ENCODE results near the gene DERA. TPM values are rescaled to one million over a fixed set of nuclear protein-coding genes. Genes with fewer than 3 reads are reported as not detected.

Gene DERA
- total RNA-seq, 1 experiment from 2014 or later, result 67.6 TPM

DNA sequence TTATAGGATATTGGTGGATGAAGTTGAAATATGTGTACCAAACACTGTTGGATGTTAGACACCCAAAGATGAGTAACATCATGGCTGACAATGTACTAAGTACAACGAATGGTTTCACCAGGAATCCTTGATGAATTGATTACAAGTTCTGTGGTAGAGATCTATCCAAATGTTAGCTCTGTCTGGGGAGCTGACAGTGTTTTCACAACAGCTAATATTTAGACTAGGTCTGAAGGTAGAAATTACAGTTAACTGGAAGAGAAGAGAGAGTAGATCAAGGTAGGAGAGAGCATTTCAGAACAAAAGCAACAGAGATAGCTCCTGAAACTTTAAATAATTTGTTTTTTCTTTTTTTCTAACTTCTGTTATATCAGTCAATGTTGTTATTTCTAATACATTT is 44.9 kb downstream of the DERA start:
- H2AFZ ChIP-seq, result peak overlapping the region; percentile 40; the same call in 1 of the 2 replicates
- CTCF ChIA-PET, result no interaction called here

DNA sequence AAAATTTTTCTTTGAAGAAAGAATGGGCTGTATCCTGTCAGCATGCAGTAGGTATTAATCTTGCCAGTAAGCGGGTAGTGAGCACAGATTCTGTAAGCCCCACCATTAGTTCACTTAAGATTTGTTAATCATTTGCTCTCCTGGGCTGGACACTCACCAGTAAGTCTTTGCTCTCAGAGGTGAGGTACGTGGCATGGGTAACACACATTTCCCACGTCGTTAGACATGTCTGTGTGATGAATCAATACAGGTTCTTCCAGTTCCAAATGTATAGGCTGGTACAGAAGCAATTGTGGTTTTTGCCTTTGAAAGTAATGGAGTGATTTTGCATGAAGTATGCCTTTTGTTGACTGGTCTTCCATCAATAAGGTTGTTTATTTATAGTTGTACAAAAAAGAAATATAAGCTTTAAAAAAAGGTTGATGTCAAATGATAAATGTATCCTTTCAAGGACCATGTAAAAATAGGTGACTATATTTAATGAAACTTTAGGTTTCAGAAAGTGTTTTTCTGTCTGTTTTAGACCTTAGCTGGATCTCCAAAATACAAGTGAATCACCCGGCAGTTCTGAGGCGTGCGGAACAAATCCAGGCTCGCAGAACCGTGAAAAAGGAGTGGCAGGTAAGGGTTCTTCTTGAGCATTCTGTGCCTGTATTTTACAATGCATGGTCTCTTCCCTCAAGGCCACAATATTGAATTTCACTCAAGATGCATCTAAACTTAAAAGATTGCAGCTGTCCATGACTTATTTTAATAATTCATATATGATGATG is 45.5 kb downstream of the DERA start:
- intact Hi-C loops (cut with micrococcal nuclease; ENCODE audit: unreplicated experiment), result loop anchor here (1.0 to 2.0 kb wide), 3 partner anchors 22 to 392 kb away; partner anchors contain the start of gene DERA
- Histone ChIP-seq H4K20me1 (ENCODE audit: insufficient read depth) (no peaks in the 10 kb centered on the region), H3K9me3 (ENCODE audit: insufficient read depth, low read depth) (0 out of 2 replicates have a peak, but pooled peaks cover 4% of the 10 kb centered on the region), H3K9me2 (ENCODE audit: insufficient read depth) (no peaks in the 10 kb centered on the region), H3K4me2 (peak overlapping the region; percentile 43), H3K27me3 (ENCODE audit: insufficient read depth, low read depth) (no peaks in the 10 kb centered on the region), H3K27ac (peak overlapping the region; percentile 93), H3K4me3 (peak overlapping the region; percentile 22; the same call in 1 of the 2 replicates), H3K4me1 (replicated peaks; ENCODE audit: insufficient read depth) (peaks cover 33% of the 10 kb centered on the region), H3F3A (ENCODE audit: insufficient read depth, low read depth) (peaks cover 17% of the 10 kb centered on the region), H3K36me3 (ENCODE audit: low read depth) (peaks cover 10% of the 10 kb centered on the region; the same call in 1 of the 2 replicates), H2AFZ (no peak overlapping the region), H3K79me2 (ENCODE audit: low read depth) (no peaks in the 10 kb centered on the region)
- BruUV-seq (replicated peaks), result no TSS peak
- no peak for TF ChIP-seq EZH2 (IDR thresholded peaks at IDR 0.05; ENCODE audit: low read depth)
- TF ChIP-seq, protein P1, sequence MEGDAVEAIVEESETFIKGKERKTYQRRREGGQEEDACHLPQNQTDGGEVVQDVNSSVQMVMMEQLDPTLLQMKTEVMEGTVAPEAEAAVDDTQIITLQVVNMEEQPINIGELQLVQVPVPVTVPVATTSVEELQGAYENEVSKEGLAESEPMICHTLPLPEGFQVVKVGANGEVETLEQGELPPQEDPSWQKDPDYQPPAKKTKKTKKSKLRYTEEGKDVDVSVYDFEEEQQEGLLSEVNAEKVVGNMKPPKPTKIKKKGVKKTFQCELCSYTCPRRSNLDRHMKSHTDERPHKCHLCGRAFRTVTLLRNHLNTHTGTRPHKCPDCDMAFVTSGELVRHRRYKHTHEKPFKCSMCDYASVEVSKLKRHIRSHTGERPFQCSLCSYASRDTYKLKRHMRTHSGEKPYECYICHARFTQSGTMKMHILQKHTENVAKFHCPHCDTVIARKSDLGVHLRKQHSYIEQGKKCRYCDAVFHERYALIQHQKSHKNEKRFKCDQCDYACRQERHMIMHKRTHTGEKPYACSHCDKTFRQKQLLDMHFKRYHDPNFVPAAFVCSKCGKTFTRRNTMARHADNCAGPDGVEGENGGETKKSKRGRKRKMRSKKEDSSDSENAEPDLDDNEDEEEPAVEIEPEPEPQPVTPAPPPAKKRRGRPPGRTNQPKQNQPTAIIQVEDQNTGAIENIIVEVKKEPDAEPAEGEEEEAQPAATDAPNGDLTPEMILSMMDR (conservative IDR thresholded peaks at IDR 0.05), result no peak
- DNase-seq, result peak; percentile 66 to 98
- ChIA-PET POLR2A (ENCODE audit: unreplicated experiment) (no interaction called here), CTCF (no interaction called here)

More for the DNA sequence above, 44.9 kb downstream of the DERA start:
- POLR2A ChIA-PET (ENCODE audit: unreplicated experiment), result no interaction called here
- no peaks in the 10 kb centered on the region for H3K27me3 ChIP-seq (ENCODE audit: insufficient read depth, low read depth)
- DNase-seq, result no peak
- TF ChIP-seq, protein P1 (conservative IDR thresholded peaks at IDR 0.05), result no peak
- no peak for TF ChIP-seq EZH2 (IDR thresholded peaks at IDR 0.05; ENCODE audit: low read depth)
- no TSS peak for BruUV-seq (replicated peaks)
- peaks cover 10% of the 10 kb centered on the region; the same call in 1 of the 2 replicates for H3K36me3 ChIP-seq (ENCODE audit: low read depth)
- H3K79me2 ChIP-seq (ENCODE audit: low read depth), result no peaks in the 10 kb centered on the region
- H3K9me2 ChIP-seq (ENCODE audit: insufficient read depth), result no peaks in the 10 kb centered on the region
- peak overlapping the region; percentile 93 for H3K27ac ChIP-seq
- H3K4me1 ChIP-seq (replicated peaks; ENCODE audit: insufficient read depth), result peaks cover 32% of the 10 kb centered on the region
- H3K9me3 ChIP-seq (ENCODE audit: insufficient read depth, low read depth), result 0 out of 2 replicates have a peak, but pooled peaks cover 4% of the 10 kb centered on the region
- no peaks in the 10 kb centered on the region for H4K20me1 ChIP-seq (ENCODE audit: insufficient read depth)
- no peak overlapping the region for H3K4me3 ChIP-seq
- H3K4me2 ChIP-seq, result peak overlapping the region; percentile 43
- intact Hi-C loops (cut with micrococcal nuclease; ENCODE audit: unreplicated experiment), result loop anchor here (1.0 to 2.0 kb wide), 3 partner anchors 23 to 393 kb away; partner anchors contain the start of gene DERA
- peaks cover 17% of the 10 kb centered on the region for H3F3A ChIP-seq (ENCODE audit: insufficient read depth, low read depth)

DNA sequence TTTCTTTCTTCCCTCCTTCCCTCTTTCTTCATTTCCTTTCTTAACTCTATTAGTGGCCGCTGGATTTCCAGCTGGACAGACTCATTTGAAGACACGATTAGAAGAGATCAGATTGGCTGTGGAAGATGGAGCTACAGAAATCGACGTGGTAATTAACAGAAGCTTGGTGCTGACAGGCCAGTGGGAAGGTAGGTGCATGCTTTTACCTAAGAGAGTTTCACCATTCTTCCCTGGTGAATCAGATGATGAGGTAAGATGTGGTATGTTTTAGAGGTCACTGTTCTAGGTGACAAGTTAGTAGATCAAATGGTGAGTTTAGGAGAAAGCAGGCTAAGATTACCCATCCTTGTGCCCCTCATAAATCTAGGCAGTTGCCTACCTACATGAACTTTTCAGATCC is 51.6 kb downstream of the DERA start:
- Histone ChIP-seq H3F3A (ENCODE audit: insufficient read depth, low read depth) (peaks cover 19% of the 10 kb centered on the region), H3K36me3 (ENCODE audit: low read depth) (peaks cover 10% of the 10 kb centered on the region; the same call in 1 of the 2 replicates), H3K27ac (peak overlapping the region; percentile 78), H3K9me2 (ENCODE audit: insufficient read depth) (no peaks in the 10 kb centered on the region), H3K79me2 (ENCODE audit: low read depth) (no peaks in the 10 kb centered on the region), H3K4me3 (peak overlapping the region; percentile 27; the same call in 1 of the 2 replicates), H3K27me3 (ENCODE audit: insufficient read depth, low read depth) (no peaks in the 10 kb centered on the region), H4K20me1 (ENCODE audit: insufficient read depth) (no peaks in the 10 kb centered on the region), H2AFZ (no peak overlapping the region), H3K4me1 (replicated peaks; ENCODE audit: insufficient read depth) (peaks cover 34% of the 10 kb centered on the region), H3K4me2 (peak overlapping the region; percentile 66), H3K9me3 (ENCODE audit: insufficient read depth, low read depth) (no peaks in the 10 kb centered on the region)
- ChIA-PET POLR2A (ENCODE audit: unreplicated experiment) (interaction anchor here (0.5 kb wide), 2 partner anchors 16 to 562 kb away, joined by 3 to 7 read pairs; no protein-coding TSS in a partner anchor), CTCF (interaction anchor here (0.7 to 1.2 kb wide), 2 partner anchors 14 to 15 kb away, joined by 3 to 4 read pairs; no protein-coding TSS in a partner anchor)
- no TSS peak for BruUV-seq (replicated peaks)
- intact Hi-C loops (cut with micrococcal nuclease; ENCODE audit: unreplicated experiment), result loop anchor here (10.0 kb wide), 1 partner anchor 178 kb away; the partner anchor contains the start of gene EPS8
- DNase-seq, result peak; percentile 32 to 92
- TF ChIP-seq EZH2 (IDR thresholded peaks at IDR 0.05; ENCODE audit: low read depth), result no peak
- TF ChIP-seq, protein P1 (conservative IDR thresholded peaks at IDR 0.05), result no peak
